GM12873 (cell line): ENCODE measurements around the gene UBE2C.

Experiments
- CTCF ChIP-seq: IDR thresholded peaks from 2 replicates; pipeline ENCODE4 v1.5.1; 2012; ENCODE audit warnings: low read depth, mild to moderate bottlenecking, moderate library complexity, low read length, control low read depth; ENCODE audit not compliant: insufficient read depth; ENCODE audit errors: missing control alignments

Gene UBE2C

GRCh38 chr20:45850926-45851325 is 38.5 kb downstream of the UBE2C start:
- no peak for TF ChIP-seq CTCF

- no peak for TF ChIP-seq CTCF
Measured at GRCh38 chr20:45851501-45851900, 39.1 kb downstream of the UBE2C start.

GRCh38 chr20:45852326-45852725 is 39.9 kb downstream of the UBE2C start:
- no peak for TF ChIP-seq CTCF

- no peak for TF ChIP-seq CTCF
Measured at GRCh38 chr20:45853484-45853883, 41.0 kb downstream of the UBE2C start.

GRCh38 chr20:45857114-45857881 is 44.9 kb downstream of the UBE2C start, which contains the start of the genes ACOT8 and ZSWIM3:
ACOT8 (minus strand) TSS chr20:45857392; CDS start chr20:45857315, 77 bp downstream.
ZSWIM3 (plus strand) TSS chr20:45857614; CDS start chr20:45857826, 212 bp downstream.
- no peak for TF ChIP-seq CTCF

GRCh38 chr20:45857882-45858216 is 45.4 kb downstream of the UBE2C start:
- no peak for TF ChIP-seq CTCF

- no peak for TF ChIP-seq CTCF
Measured at GRCh38 chr20:45859916-45860315, 47.5 kb downstream of the UBE2C start.
